Coronary artery (tissue), 2 donors: ENCODE results near the gene MRPL39.

Source experiments
- DNase-seq: peaks from one replicate; pipeline ENCODE4 v3.0.0-alpha.2; 2017; ENCODE audit warnings: low spot score
- H3K27ac ChIP-seq, 2 donors: fragments of 200-600 bp; sonication (generic); one replicate each; pipeline ENCODE4 v1.5.1; 2016 to 2019
- H3K4me3 ChIP-seq: fragments of 200-600 bp; sonication (generic); 2 replicates; pipeline ENCODE4 v1.5.1; 2016; ENCODE audit warnings: mild to moderate bottlenecking, moderate library complexity
- TF ChIP-seq, protein P1 (sequence below): fragments of 200-600 bp; sonication (generic); IDR thresholded peaks from one replicate; pipeline ENCODE4 v1.5.1; 2019; ENCODE audit warnings: antibody characterized with exemption

Gene MRPL39

DNA sequence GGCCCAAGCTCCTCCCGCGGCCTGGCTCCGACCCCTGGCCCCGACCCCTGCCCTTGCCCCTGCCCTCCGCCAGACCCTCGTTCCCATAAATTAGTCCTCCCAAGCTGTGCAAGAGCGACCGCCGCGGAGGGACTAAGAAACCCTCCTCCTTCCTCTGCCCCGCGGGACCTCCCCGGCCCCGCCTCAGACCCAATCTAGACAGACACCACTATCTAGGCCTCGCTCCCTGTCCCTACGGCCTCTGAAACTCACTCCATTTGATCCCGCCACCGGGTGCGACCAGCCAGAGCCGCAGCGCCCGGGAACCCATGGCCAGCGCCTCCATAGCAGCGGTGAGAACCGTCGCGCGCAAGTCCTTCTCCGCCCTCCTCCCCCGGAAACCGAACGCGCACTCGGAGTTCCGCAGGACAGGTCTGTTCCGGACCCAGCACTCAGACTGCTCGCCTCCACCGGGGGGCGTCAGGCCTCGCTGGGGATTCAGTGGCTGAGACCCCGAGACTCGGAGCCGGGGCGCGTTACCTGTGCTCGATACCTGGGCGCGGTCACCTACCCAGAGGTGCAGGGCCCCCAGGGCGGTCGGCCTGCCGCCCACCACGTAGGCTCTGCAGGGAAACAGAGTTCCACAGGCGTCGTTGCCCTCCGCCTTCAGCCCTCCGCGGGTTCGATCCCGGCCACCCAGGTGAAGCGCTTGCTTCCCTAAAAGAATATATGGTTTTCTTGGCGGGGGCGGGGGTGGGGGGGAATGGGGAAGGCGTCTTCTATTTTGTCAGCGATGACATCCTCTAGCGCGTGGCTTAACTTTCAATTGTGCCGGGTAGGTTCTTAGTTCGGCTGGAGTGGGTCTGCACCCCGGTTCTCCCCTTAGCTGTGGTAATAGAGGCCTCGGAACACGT lies at the start of gene MRPL39:
Gene MRPL39 (minus strand): TSS at position 331 of the 893 bp plus-strand sequence. CDS start 6 bp downstream, at position 325.
- TF ChIP-seq, protein P1, sequence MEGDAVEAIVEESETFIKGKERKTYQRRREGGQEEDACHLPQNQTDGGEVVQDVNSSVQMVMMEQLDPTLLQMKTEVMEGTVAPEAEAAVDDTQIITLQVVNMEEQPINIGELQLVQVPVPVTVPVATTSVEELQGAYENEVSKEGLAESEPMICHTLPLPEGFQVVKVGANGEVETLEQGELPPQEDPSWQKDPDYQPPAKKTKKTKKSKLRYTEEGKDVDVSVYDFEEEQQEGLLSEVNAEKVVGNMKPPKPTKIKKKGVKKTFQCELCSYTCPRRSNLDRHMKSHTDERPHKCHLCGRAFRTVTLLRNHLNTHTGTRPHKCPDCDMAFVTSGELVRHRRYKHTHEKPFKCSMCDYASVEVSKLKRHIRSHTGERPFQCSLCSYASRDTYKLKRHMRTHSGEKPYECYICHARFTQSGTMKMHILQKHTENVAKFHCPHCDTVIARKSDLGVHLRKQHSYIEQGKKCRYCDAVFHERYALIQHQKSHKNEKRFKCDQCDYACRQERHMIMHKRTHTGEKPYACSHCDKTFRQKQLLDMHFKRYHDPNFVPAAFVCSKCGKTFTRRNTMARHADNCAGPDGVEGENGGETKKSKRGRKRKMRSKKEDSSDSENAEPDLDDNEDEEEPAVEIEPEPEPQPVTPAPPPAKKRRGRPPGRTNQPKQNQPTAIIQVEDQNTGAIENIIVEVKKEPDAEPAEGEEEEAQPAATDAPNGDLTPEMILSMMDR, result no peak
- DNase-seq, result peak; percentile 86
- peak within 1 kb of the TSS; percentile 81 for H3K4me3 ChIP-seq
- H3K27ac ChIP-seq, result peak within 1 kb of the TSS; percentile 85 to 88

DNA sequence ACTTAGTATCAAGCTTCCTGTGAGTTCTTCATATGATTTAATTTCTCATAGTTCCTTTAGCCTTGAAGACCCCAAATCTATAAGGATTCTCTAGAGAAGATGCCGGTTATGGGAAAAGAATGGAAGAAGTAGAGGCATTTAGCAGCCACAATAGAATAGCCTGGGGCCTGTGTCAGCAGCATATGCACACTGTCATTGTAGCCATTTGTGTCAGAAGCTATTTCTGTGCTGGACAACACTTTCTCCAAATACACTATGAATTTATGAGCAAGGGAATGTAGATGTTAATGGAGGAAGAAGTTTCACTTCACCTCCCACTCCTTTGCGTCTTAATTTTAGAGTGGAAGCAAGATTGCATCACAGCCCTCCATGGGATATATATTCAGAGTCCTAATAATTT lies 49.1 kb upstream of the MRPL39 start:
- Histone ChIP-seq H3K27ac (no peak overlapping the region), H3K4me3 (no peak overlapping the region)
- TF ChIP-seq, protein P1, result no peak
- DNase-seq, result no peak

DNA sequence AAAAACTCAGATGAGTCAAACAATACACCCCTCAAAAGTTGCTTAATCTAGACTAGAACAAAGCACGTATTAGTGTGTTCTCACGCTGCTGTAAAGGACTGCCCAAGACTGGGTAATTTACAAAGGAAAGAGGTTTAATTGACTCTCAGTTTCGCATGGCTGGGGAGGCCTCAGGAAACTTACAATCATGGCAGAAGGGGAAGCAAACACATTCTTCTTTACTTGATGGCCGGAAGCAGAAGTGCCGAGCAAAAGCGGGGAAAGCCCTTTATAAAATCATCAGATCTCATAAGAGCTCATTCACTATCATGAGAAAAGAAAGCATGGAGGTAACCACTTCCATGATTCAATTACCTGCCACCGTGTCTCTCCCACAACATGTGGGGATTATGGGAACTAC lies 41.9 kb upstream of the MRPL39 start:
- no peak overlapping the region for H3K4me3 ChIP-seq
- TF ChIP-seq, protein P1, result no peak
- no peak for DNase-seq
- no peak overlapping the region for H3K27ac ChIP-seq

DNA sequence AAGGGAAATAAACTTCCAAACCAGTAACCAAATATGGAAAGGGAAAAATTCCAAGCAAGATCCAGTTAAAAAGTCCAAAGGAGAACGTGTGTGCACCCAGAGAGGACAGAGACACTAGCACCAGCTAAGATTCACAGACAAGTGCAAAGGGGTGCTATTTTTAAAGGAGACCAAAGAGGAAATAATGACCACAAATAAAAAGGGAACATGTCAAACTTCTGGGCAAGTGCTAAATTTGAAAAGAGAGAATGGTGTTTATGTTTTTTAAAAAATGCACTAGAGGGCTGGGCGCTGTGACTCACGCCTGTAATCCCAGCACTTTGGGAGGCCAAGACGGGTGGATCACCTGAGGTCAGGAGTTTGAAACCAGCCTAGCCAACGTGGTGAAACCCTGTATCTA lies 40.4 kb upstream of the MRPL39 start:
- DNase-seq, result no peak
- TF ChIP-seq, protein P1, result no peak
- H3K27ac ChIP-seq, result no peak overlapping the region
- H3K4me3 ChIP-seq, result no peak overlapping the region

DNA sequence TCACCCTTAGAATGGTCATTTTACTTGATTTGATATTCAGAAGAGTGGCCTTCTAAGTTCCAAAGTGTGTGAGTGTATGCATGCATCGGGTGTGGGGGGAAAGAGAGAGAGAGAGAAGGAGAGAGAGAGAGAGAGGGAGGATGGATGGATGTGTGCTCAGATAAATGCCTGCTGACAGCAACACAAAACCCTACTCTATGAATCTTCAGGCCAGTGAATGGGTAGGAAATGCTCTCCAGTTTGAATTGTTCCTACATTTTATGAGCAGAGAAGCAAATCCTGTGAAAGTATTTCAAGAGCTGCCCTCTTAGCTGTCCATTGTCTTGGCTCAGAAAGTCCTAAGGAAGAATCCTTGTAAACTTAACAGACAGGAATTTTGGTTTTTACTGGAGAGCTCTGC lies 39.2 kb upstream of the MRPL39 start:
- H3K27ac ChIP-seq, result no peak overlapping the region
- no peak for DNase-seq
- H3K4me3 ChIP-seq, result no peak overlapping the region
- TF ChIP-seq, protein P1, result no peak

DNA sequence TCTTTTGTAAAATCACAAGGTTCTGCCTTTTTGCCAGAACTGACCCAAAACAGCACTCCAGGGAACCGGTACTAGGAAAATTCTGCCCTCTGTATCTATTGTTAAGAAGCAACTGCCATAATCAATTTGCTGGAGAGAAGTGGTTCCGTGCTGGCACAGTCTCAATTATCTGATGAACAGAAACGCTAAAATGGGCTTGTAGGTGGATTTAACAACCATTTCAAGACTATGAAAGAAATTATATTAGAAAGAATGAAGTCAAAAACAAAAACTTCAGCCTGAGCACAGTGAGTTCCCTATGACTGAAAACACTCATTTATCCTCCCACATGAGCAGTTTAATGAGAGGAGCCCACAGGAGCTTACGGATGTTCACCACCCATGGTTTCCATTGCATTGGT lies 36.2 kb upstream of the MRPL39 start:
- DNase-seq, result no peak
- TF ChIP-seq, protein P1, result no peak
- H3K27ac ChIP-seq, result no peak overlapping the region
- H3K4me3 ChIP-seq, result no peak overlapping the region

DNA sequence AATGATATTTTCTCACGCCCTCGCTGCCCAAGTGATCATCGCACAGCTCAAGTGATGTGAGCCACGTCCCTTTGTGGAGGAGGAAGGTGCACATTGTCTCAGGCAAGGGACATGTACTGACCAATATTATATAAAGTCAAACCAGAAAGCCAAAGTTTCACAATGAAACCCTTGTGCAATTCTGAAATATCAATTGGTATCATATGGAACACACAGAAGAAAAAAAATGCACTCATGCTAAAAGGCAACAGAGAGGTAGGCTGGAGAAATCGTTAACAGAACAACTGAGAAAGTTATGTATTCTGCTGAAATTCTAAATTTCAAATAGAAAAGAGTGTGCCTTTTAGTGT lies 33.6 kb upstream of the MRPL39 start:
- DNase-seq, result no peak
- Histone ChIP-seq H3K4me3 (peak overlapping the region; percentile 85), H3K27ac (no peak overlapping the region)
- TF ChIP-seq, protein P1, result no peak
